Esophagus muscularis mucosa (tissue), 4 donors: ENCODE measurements around the gene PITPNM3. TPM values are rescaled to one million over a fixed set of nuclear protein-coding genes. Genes with fewer than 3 reads are reported as not detected.
A peak's percentile ranks its signal among the peaks of the same experiment; 100 is the strongest.

Experiments
- DNase-seq: peaks from one replicate; pipeline ENCODE4 v3.0.0-alpha.2; 2017; ENCODE audit errors: extremely low spot score
- H3K27ac ChIP-seq, 4 donors: fragments of 200-600 bp; sonication (generic); replicated peaks in 1 of 4; 1 replicate in 3 of 4; 2 replicates in 1 of 4; pipeline ENCODE4 v1.5.1; 2016 to 2019; ENCODE audit warnings: mild to moderate bottlenecking in 1 of 4
- H3K27me3 ChIP-seq, 4 donors: fragments of 200-600 bp; sonication (generic); one replicate each; pipeline versions ENCODE4 v1.5.1 to v1.6.0; 2016 to 2019
- H3K36me3 ChIP-seq, 4 donors: fragments of 200-600 bp; sonication (generic); one replicate each; pipeline ENCODE4 v1.5.1; 2016 to 2019
- H3K4me1 ChIP-seq, 4 donors: fragments of 200-600 bp; sonication (generic); one replicate each; pipeline ENCODE4 v1.5.1; 2016 to 2019
- H3K4me3 ChIP-seq, 4 donors: fragments of 200-600 bp; sonication (generic); 1 replicate in 2 of 4; 2 replicates in 2 of 4; pipeline ENCODE4 v1.5.1; 2016 to 2019; ENCODE audit warnings: mild to moderate bottlenecking in 4 of 4, moderate library complexity in 1 of 4
- H3K9me3 ChIP-seq, 4 donors: fragments of 200-600 bp; sonication (generic); 1 replicate in 3 of 4; 2 replicates in 1 of 4; pipeline ENCODE4 v1.5.1; 2016 to 2019
- CTCF ChIP-seq, 3 experiments: fragments of 200-600 bp in 2 of 3; fragments of 450-650 bp in 1 of 3; sonication (generic) in 2 of 3; IDR thresholded peaks; one replicate each; pipeline ENCODE4 v1.5.1; 2017 to 2019; ENCODE audit warnings: antibody characterized with exemption in 3 of 3, mild to moderate bottlenecking in 2 of 3, moderate library complexity in 1 of 3
- EP300 ChIP-seq: sonication (generic); formaldehyde crosslinking; IDR thresholded peaks from one replicate; pipeline ENCODE4 v1.6.1; 2017; ENCODE audit warnings: antibody characterized with exemption
- POLR2A ChIP-seq: fragments of 450-650 bp; IDR thresholded peaks from one replicate; pipeline ENCODE4 v1.6.1; 2017; ENCODE audit warnings: antibody characterized with exemption, moderate library complexity, mild to moderate bottlenecking, low read depth
- POLR2AphosphoS5 ChIP-seq, 2 donors: sonication (generic); formaldehyde crosslinking; IDR thresholded peaks; one replicate each; pipeline ENCODE4 v1.6.1; 2017; ENCODE audit warnings: antibody characterized with exemption in 2 of 2
- WGBS: methylation state at CpG from one replicate; pipeline ENCODE4 v1.1.5; 2018; 5-methylcytosine and 5-hydroxymethylcytosine counted together
- intact Hi-C: fragments of 100-400 bp; cut with DNase I; formaldehyde crosslinking; loops from one replicate; pipeline ENCODE4 v1.15.1; 2023
- total RNA-seq, 4 donors: library from RNA; depleted of rRNA; stranded (reverse); fragments of >200 nt; gene quantifications; one replicate each; pipeline versions ENCODE4 v1.1.0 to v1.2.1, GENCODE V29; 2016

PITPNM3 gene
- total RNA-seq, 4 donors from 2014 or later, result 46.5 to 93.2 (median 68.9) TPM

GRCh38 chr17:6508519-6509030 lies 47.8 kb downstream of the PITPNM3 start:
- H3K36me3 ChIP-seq, result peaks cover 0 to 4% (median 0%) of the 10 kb centered on the region in 4 donors
- intact Hi-C loops, result no loop called here
- H3K4me3 ChIP-seq, result no peak overlapping the region
- H3K27me3 ChIP-seq, result no peaks in the 10 kb centered on the region
- H3K9me3 ChIP-seq, result no peaks in the 10 kb centered on the region
- DNase-seq, result no peak
- no peak for TF ChIP-seq CTCF (IDR thresholded peaks at IDR 0.05)
- TF ChIP-seq POLR2A, result no peak
- no peak for TF ChIP-seq EP300
- TF ChIP-seq POLR2AphosphoS5 (IDR thresholded peaks at IDR 0.05), result no peak
- WGBS, result 85% methylated on average over 15 of the region's 15 CpGs
- H3K4me1 ChIP-seq, result peaks cover 0 to 51% (median 44%) of the 10 kb centered on the region in 4 donors
- peak overlapping the region; percentile 52 to 80 (median 73) for H3K27ac ChIP-seq

GRCh38 chr17:6508016-6508415 lies 48.3 kb downstream of the PITPNM3 start:
- Histone ChIP-seq H3K4me3 (no peak overlapping the region), H3K36me3 (peaks cover 0 to 9% (median 2%) of the 10 kb centered on the region in 4 donors), H3K27me3 (no peaks in the 10 kb centered on the region), H3K4me1 (peaks cover 0 to 51% (median 44%) of the 10 kb centered on the region in 4 donors), H3K27ac (peak overlapping the region; percentile 52 to 80 (median 73)), H3K9me3 (no peaks in the 10 kb centered on the region)
- intact Hi-C loops, result no loop called here
- WGBS, result 83% methylated on average over 12 of the region's 12 CpGs
- DNase-seq, result no peak
- no peak for TF ChIP-seq CTCF (IDR thresholded peaks at IDR 0.05)

- H3K4me3 ChIP-seq, result no peak overlapping the region
- H3K27me3 ChIP-seq, result no peaks in the 10 kb centered on the region
- DNase-seq, result no peak
- WGBS, result 31% methylated on average over 7 of the region's 7 CpGs
- H3K27ac ChIP-seq, result peak overlapping the region; percentile 67 to 80 (median 76)
- intact Hi-C loops, result no loop called here
- H3K4me1 ChIP-seq, result peaks cover 0 to 49% (median 44%) of the 10 kb centered on the region in 4 donors
- no peak for TF ChIP-seq POLR2A
- no peak for TF ChIP-seq EP300
- TF ChIP-seq POLR2AphosphoS5 (IDR thresholded peaks at IDR 0.05), result peak; percentile 75 to 80
- peaks cover 0 to 14% (median 4%) of the 10 kb centered on the region in 4 donors for H3K36me3 ChIP-seq
- no peaks in the 10 kb centered on the region for H3K9me3 ChIP-seq
Measured at GRCh38 chr17:6507535-6507934, 48.8 kb downstream of the PITPNM3 start.

- no peak overlapping the region for H3K4me3 ChIP-seq
- peak overlapping the region; percentile 67 to 80 (median 76) for H3K27ac ChIP-seq
- intact Hi-C loops, result no loop called here
- H3K9me3 ChIP-seq, result no peaks in the 10 kb centered on the region
- TF ChIP-seq EP300 (no peak), POLR2AphosphoS5 (IDR thresholded peaks at IDR 0.05) (peak in 1 of 2 donors; percentile 58)
- WGBS, result 55% methylated on average over 3 of the region's 5 CpGs
- H3K36me3 ChIP-seq, result peaks cover 0 to 21% (median 5%) of the 10 kb centered on the region in 4 donors
- H3K27me3 ChIP-seq, result no peaks in the 10 kb centered on the region
- H3K4me1 ChIP-seq, result peaks cover 0 to 45% (median 43%) of the 10 kb centered on the region in 4 donors
- no peak for DNase-seq
Measured at GRCh38 chr17:6506679-6507231, 49.6 kb downstream of the PITPNM3 start.

- peak overlapping the region in 3 of 4 donors; percentile 67 to 80 (median 79) for H3K27ac ChIP-seq
- peaks cover 0 to 50% (median 44%) of the 10 kb centered on the region in 4 donors for H3K4me1 ChIP-seq
- no peaks in the 10 kb centered on the region for H3K9me3 ChIP-seq
- 82% methylated on average over 10 of the region's 12 CpGs for WGBS
- no peak overlapping the region for H3K4me3 ChIP-seq
- no peaks in the 10 kb centered on the region for H3K27me3 ChIP-seq
- peaks cover 0 to 25% (median 5%) of the 10 kb centered on the region in 4 donors for H3K36me3 ChIP-seq
- intact Hi-C loops, result no loop called here
- TF ChIP-seq EP300, result no peak
- TF ChIP-seq POLR2AphosphoS5 (IDR thresholded peaks at IDR 0.05), result no peak
- TF ChIP-seq POLR2A, result no peak
- no peak for TF ChIP-seq CTCF (IDR thresholded peaks at IDR 0.05)
- DNase-seq, result no peak
Measured at GRCh38 chr17:6505425-6506142, 50.8 kb downstream of the PITPNM3 start.
